AG04449 (cell line): Measurements from ENCODE around the gene ARHGAP22.

ENCODE experiments used
- CTCF ChIA-PET: fragments of 350-600 bp; formaldehyde crosslinking; extraction: SDS; loops from one replicate; lab custom pipeline; 2021; ENCODE audit warnings: antibody characterized with exemption; lab: Yijun Ruan, JAX
- POLR2A ChIA-PET: fragments of 400-600, 350-600 bp; formaldehyde crosslinking; extraction: SDS; loops from one replicate; lab custom pipeline; 2020; ENCODE audit warnings: antibody characterized with exemption, inconsistent platforms; lab: Yijun Ruan, JAX
- DNase-seq: peaks from one replicate; pipeline ENCODE4 v3.0.0-alpha.2; 2010; ENCODE audit warnings: low read depth, low spot score
- H3K4me3 ChIP-seq: 2 replicates; pipeline ENCODE4 v1.5.1; 2011; ENCODE audit warnings: low read depth, mild to moderate bottlenecking, control low read depth, low read length
- TF ChIP-seq, protein P1 (sequence below): IDR thresholded peaks from one replicate; pipeline ENCODE4 v1.5.1; 2011; ENCODE audit warnings: mild to moderate bottlenecking, moderate library complexity, low read length, control low read depth, inconsistent platforms; ENCODE audit not compliant: insufficient read depth; ENCODE audit errors: missing control alignments

Gene ARHGAP22

DNA sequence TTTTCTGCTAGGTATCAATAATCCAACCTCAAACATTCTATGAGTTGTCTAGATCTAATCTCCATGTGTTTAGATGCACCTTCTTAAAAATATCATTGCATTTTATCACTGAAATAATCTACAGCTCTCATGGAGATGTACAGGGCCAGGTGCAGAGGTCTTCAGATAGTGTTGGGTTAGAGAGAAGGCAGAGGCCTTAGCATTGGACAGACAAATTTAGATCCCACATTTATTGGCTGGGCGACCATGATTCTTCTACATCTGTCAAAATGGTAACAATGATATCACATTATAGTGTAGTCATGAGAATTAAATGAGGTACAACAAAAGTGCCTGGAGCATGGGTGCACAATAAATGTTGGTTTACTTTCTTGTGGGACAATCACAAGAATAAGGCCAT, 3.1 kb downstream of the ARHGAP22 start:
- POLR2A ChIA-PET = interaction anchor here (1.3 kb wide), 1 partner anchor 8 kb away, joined by 3 read pairs; no protein-coding TSS in a partner anchor
- CTCF ChIA-PET = interaction anchor here (1.0 to 4.4 kb wide), 2 partner anchors 14 to 55 kb away, joined by 3 to 38 read pairs; no protein-coding TSS in a partner anchor
- no peak for DNase-seq
- TF ChIP-seq, protein P1, sequence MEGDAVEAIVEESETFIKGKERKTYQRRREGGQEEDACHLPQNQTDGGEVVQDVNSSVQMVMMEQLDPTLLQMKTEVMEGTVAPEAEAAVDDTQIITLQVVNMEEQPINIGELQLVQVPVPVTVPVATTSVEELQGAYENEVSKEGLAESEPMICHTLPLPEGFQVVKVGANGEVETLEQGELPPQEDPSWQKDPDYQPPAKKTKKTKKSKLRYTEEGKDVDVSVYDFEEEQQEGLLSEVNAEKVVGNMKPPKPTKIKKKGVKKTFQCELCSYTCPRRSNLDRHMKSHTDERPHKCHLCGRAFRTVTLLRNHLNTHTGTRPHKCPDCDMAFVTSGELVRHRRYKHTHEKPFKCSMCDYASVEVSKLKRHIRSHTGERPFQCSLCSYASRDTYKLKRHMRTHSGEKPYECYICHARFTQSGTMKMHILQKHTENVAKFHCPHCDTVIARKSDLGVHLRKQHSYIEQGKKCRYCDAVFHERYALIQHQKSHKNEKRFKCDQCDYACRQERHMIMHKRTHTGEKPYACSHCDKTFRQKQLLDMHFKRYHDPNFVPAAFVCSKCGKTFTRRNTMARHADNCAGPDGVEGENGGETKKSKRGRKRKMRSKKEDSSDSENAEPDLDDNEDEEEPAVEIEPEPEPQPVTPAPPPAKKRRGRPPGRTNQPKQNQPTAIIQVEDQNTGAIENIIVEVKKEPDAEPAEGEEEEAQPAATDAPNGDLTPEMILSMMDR = no peak
- H3K4me3 ChIP-seq = peak overlapping the region; percentile 9; the same call in 1 of the 2 replicates

DNA sequence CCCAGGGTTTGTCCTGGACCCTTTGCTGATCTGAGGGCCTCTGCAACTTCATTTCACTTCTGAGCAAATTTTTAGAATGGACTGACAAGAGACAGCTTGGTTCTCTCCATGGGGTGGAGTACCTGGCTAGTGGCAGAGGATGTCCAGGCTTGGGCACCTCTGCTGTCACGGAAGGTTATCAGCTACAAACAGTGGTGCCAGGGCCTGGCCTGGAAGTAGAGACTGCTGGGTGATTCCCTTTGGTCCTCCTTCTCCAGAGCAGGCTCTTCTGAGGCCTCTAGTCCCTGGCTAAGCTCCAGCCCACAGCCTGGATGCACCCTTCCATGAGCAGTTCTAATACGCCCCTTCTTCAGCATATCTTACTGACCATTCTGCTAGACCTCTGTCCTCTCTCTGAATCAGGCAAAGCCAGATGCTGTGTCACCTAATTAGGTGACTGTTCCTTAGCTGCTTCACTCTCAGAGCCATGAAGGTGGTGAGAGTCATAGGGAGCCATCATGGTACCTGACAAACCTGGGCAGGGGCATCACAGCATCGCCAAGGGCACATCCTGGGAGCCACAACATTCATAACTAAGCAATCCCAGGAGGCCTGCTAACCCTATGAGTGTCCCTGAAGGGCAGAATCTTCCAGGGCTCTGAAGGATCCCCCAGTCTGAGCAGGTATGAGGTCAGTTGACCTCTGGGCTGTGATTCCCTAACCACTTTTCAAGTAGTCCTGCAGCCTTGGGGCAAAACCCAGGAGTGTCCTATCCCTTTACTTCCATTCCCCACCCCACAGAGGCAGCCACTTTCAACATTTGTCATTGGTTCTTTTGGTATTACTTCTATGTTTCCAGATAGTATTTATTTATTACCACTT, 4.0 kb downstream of the ARHGAP22 start:
- CTCF ChIA-PET = interaction anchor here (0.7 to 4.4 kb wide), 3 partner anchors 56 to 919 kb away, joined by 3 to 38 read pairs (median 3); no protein-coding TSS in a partner anchor
- no peak overlapping the region for H3K4me3 ChIP-seq
- no peak for DNase-seq
- TF ChIP-seq, protein P1 = no peak
- POLR2A ChIA-PET = interaction anchor here (1.6 kb wide), 1 partner anchor 11 kb away, joined by 6 read pairs; no protein-coding TSS in a partner anchor

- DNase-seq = no peak
- H3K4me3 ChIP-seq = no peak overlapping the region
- ChIA-PET CTCF (interaction anchor here (1.1 to 4.4 kb wide), 5 partner anchors 8 to 59 kb away, joined by 3 to 38 read pairs (median 3); no protein-coding TSS in a partner anchor), POLR2A (interaction anchor here (1.6 kb wide), 1 partner anchor 10 kb away, joined by 6 read pairs; no protein-coding TSS in a partner anchor)
- TF ChIP-seq, protein P1 = no peak
Observed at GRCh38 chr10:48599830-48600134, 5.1 kb downstream of the ARHGAP22 start.

DNA sequence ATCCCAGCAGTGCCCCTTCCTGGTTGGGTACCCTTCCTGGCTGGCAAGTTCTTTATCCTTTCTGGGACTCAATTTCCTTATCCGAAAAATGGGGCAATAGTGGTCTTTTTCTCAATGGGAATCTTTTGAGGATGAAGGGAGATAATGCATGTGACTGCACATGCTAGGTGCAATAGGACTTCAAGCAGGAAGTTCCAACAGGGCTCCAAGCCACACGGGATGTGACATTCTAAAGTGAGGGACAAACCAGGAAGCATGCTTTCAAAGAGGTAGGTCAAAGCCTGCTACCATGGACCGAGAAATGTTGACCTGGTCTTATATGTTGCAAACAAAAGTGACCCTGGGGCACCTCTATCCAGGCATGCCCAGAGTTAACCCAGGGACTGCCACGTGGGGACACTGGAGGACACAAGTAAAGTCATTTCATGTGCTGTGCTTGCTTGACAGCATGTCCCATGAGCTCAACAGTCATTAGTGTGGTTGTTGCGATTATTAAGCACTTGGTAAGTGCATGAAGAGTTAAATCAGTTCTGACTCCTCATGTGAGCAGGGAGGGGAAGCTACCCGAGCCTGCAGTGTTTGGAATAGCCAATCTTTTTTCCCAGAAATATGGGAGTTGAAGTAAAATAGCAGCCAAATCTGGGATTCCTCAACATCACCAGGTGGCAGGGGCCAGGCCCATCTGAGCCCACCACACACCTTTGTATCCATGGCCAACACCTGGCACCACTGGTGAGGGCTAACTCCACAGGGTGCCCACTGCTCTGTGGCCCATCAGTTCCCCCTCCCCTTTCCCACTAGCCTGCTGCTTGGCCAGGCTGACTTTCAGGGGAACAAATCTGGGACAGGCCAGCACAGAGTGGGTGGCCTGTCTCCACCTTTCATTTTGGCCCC, 5.7 kb downstream of the ARHGAP22 start:
- TF ChIP-seq, protein P1 = no peak
- no peak overlapping the region for H3K4me3 ChIP-seq
- DNase-seq = no peak
- ChIA-PET CTCF (interaction anchor here (1.1 to 2.1 kb wide), 5 partner anchors 8 to 59 kb away, joined by 3 to 8 read pairs (median 3); no protein-coding TSS in a partner anchor), POLR2A (interaction anchor here (1.6 kb wide), 1 partner anchor 9 kb away, joined by 6 read pairs; no protein-coding TSS in a partner anchor)

- no peak for DNase-seq
- POLR2A ChIA-PET = no interaction called here
Observed at GRCh38 chr10:48598243-48598935, 6.5 kb downstream of the ARHGAP22 start.

More at GRCh38 chr10:48598243-48598935, 6.5 kb downstream of the ARHGAP22 start:
- CTCF ChIA-PET = interaction anchor here (1.2 to 5.8 kb wide), 6 partner anchors 9 to 235 kb away, joined by 3 to 42 read pairs (median 3); no protein-coding TSS in a partner anchor
- H3K4me3 ChIP-seq = no peak overlapping the region
- TF ChIP-seq, protein P1 = no peak
